Peyer's patch (tissue), 4 donors: ENCODE measurements around the gene UVRAG.

Source experiments
- CTCF ChIP-seq, 6 experiments: fragments of 450-650 bp in 4 of 6; fragments of 200-600 bp in 2 of 6; sonication (generic) in 1 of 6; IDR thresholded peaks; one replicate each; pipeline ENCODE4 v1.5.1; 2017 to 2019; ENCODE audit warnings: antibody characterized with exemption in 6 of 6, mild to moderate bottlenecking in 3 of 6, moderate library complexity in 1 of 6
- POLR2A ChIP-seq, 2 donors: fragments of 450-650 bp; IDR thresholded peaks; one replicate each; pipeline ENCODE4 v1.5.1; 2017; ENCODE audit warnings: antibody characterized with exemption in 2 of 2, mild to moderate bottlenecking in 2 of 2, moderate library complexity in 2 of 2

DNA sequence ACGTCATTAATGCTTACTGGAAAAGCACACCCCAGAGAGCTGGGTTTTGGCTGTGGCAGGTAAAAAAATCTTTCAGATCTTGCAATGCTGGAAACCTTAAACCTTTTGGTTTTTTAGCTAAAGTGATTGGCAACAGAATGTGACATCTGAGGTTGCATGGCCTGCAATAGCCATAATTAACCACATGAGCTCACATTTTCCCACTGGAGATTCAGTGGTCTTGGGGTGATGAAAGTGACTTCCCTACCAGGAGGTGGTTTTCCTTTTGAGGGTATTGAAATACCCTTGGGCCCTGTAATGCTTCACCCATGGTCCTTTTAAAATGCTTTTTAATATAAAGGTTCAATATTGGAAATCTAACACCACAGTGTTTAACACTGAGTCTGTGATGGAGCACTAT lies 198.5 kb downstream of the UVRAG start:
- no peak for TF ChIP-seq CTCF (IDR thresholded peaks at IDR 0.05)
- no peak for TF ChIP-seq POLR2A (IDR thresholded peaks at IDR 0.05)
